ENCODE results near the gene A4GALT.

Gene A4GALT

GRCh38 chr22:42720263-42721044 lies at the start of gene A4GALT:
A4GALT (minus strand) TSS chr22:42720870; CDS start chr22:42693951, 26,919 bp downstream.
- Histone ChIP-seq H3K27ac (no peak within 1 kb of the TSS), H3K9me3 (no peaks in the 10 kb centered on the region), H3K36me3 (no peaks in the 10 kb centered on the region), H3K27me3 (peaks cover 72% of the 10 kb centered on the region), H3K4me3 (peak within 1 kb of the TSS; percentile 63), H3K9ac (peak within 1 kb of the TSS; percentile 29; the same call in 1 of the 2 replicates), H3K4me2 (peak within 1 kb of the TSS; percentile 94), H4K20me1 (peaks cover 27% of the 10 kb centered on the region), H3K4me1 (peaks cover 60% of the 10 kb centered on the region)
- TF ChIP-seq Cebpa-rat (IDR thresholded peaks at IDR 0.05): no peak

GRCh38 chr22:42770448-42770726 lies 49.7 kb upstream of the A4GALT start:
- no peak for TF ChIP-seq Cebpa-rat (IDR thresholded peaks at IDR 0.05)
- H3K9me3 ChIP-seq: no peaks in the 10 kb centered on the region
- H4K20me1 ChIP-seq: no peaks in the 10 kb centered on the region
- H3K27me3 ChIP-seq: no peaks in the 10 kb centered on the region
- no peak overlapping the region for H3K4me3 ChIP-seq
- H3K36me3 ChIP-seq: no peaks in the 10 kb centered on the region
- H3K4me1 ChIP-seq: peaks cover 58% of the 10 kb centered on the region
- H3K9ac ChIP-seq: no peak overlapping the region
- H3K4me2 ChIP-seq: peak overlapping the region; percentile 75
- no peak overlapping the region for H3K27ac ChIP-seq

GRCh38 chr22:42769574-42770447 lies 49.1 kb upstream of the A4GALT start:
- H3K4me2 ChIP-seq: peak overlapping the region; percentile 75

GRCh38 chr22:42769238-42769573 lies 48.5 kb upstream of the A4GALT start:
- no peaks in the 10 kb centered on the region for H3K9me3 ChIP-seq
- peak overlapping the region; percentile 46; the same call in 1 of the 2 replicates for H3K27ac ChIP-seq
- H4K20me1 ChIP-seq: no peaks in the 10 kb centered on the region
- no peak overlapping the region for H3K4me3 ChIP-seq
- H3K4me1 ChIP-seq: peaks cover 69% of the 10 kb centered on the region
- no peak for TF ChIP-seq Cebpa-rat (IDR thresholded peaks at IDR 0.05)
- H3K27me3 ChIP-seq: no peaks in the 10 kb centered on the region
- H3K4me2 ChIP-seq: peak overlapping the region; percentile 75
- no peaks in the 10 kb centered on the region for H3K36me3 ChIP-seq
- H3K9ac ChIP-seq: no peak overlapping the region

More at GRCh38 chr22:42769574-42770447, 49.1 kb upstream of the A4GALT start:
- H3K9ac ChIP-seq: no peak overlapping the region
- H3K27ac ChIP-seq: peak overlapping the region; percentile 46; the same call in 1 of the 2 replicates
- no peaks in the 10 kb centered on the region for H3K36me3 ChIP-seq
- no peaks in the 10 kb centered on the region for H4K20me1 ChIP-seq
- H3K9me3 ChIP-seq: no peaks in the 10 kb centered on the region
- H3K4me3 ChIP-seq: no peak overlapping the region
- H3K27me3 ChIP-seq: no peaks in the 10 kb centered on the region
- no peak for TF ChIP-seq Cebpa-rat (IDR thresholded peaks at IDR 0.05)
- H3K4me1 ChIP-seq: peaks cover 64% of the 10 kb centered on the region

- no peak overlapping the region for H3K4me3 ChIP-seq
- peaks cover 68% of the 10 kb centered on the region for H3K4me1 ChIP-seq
- TF ChIP-seq Cebpa-rat (IDR thresholded peaks at IDR 0.05): no peak
- no peaks in the 10 kb centered on the region for H4K20me1 ChIP-seq
- no peaks in the 10 kb centered on the region for H3K27me3 ChIP-seq
- no peak overlapping the region for H3K27ac ChIP-seq
- no peaks in the 10 kb centered on the region for H3K9me3 ChIP-seq
- no peak overlapping the region for H3K4me2 ChIP-seq
- no peaks in the 10 kb centered on the region for H3K36me3 ChIP-seq
- H3K9ac ChIP-seq: no peak overlapping the region
These were observed 47.8 kb upstream of the A4GALT start for GRCh38 chr22:42768385-42769035.

DNA sequence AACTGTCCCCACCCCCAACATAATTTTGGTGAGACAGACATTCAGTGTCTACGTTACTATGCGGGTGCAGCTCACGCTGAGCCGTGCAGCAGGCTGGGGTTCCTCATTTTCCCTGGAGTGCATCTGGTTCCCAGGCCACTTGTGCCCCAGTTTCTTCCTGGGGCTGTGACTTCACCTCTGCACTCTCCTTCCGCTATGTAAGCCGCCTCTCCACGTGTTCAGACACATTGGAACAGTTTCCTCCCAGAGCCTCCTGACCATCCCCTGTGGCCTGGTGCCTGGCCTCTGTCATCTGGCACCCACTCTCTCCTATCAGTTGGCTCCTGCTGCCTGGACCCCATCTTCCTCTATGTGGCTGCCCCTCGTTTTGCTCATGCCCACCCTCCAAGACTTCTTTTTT lies 46.2 kb upstream of the A4GALT start:
- H3K36me3 ChIP-seq: no peaks in the 10 kb centered on the region
- TF ChIP-seq Cebpa-rat (IDR thresholded peaks at IDR 0.05): no peak
- no peak overlapping the region for H3K9ac ChIP-seq
- H4K20me1 ChIP-seq: no peaks in the 10 kb centered on the region
- no peaks in the 10 kb centered on the region for H3K9me3 ChIP-seq
- H3K27ac ChIP-seq: no peak overlapping the region
- H3K27me3 ChIP-seq: no peaks in the 10 kb centered on the region
- peak overlapping the region; percentile 24; the same call in 1 of the 2 replicates for H3K4me2 ChIP-seq
- H3K4me3 ChIP-seq: no peak overlapping the region
- H3K4me1 ChIP-seq: peaks cover 56% of the 10 kb centered on the region

DNA sequence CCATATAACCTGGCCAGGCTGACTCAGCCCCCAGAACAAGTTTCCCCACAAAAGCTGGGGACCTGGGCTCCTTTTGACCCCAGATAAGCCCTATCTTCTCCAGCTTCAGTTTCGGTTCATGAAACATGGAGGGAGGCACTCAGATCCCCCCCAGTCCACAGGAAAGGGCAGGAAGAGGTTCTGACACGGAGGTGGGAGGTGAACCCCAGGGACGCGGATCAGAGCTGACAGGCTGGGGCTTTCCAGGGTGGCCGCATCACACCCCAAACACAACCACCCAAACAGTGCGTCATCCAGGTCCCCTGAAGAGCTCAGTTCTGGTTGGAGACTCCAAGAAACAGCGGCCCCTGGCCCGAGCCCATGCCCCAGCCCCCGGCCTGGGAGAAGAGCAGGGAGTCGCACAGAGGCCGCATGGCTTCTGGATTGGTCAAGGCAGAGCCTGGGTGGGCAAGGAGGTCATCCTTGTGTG lies 44.3 kb upstream of the A4GALT start:
- TF ChIP-seq Cebpa-rat (IDR thresholded peaks at IDR 0.05): no peak
- H3K4me3 ChIP-seq: no peak overlapping the region

GRCh38 chr22:42763965-42764480 lies 43.4 kb upstream of the A4GALT start:
- Histone ChIP-seq H4K20me1 (no peaks in the 10 kb centered on the region), H3K9ac (no peak overlapping the region), H3K9me3 (no peaks in the 10 kb centered on the region), H3K36me3 (no peaks in the 10 kb centered on the region), H3K27ac (no peak overlapping the region), H3K4me2 (no peak overlapping the region), H3K27me3 (no peaks in the 10 kb centered on the region), H3K4me1 (peaks cover 40% of the 10 kb centered on the region), H3K4me3 (no peak overlapping the region)
- TF ChIP-seq Cebpa-rat (IDR thresholded peaks at IDR 0.05): no peak

More for the DNA sequence above, 44.3 kb upstream of the A4GALT start:
- Histone ChIP-seq H4K20me1 (no peaks in the 10 kb centered on the region), H3K4me1 (peaks cover 49% of the 10 kb centered on the region), H3K27me3 (no peaks in the 10 kb centered on the region), H3K27ac (no peak overlapping the region), H3K36me3 (no peaks in the 10 kb centered on the region), H3K4me2 (peak overlapping the region; percentile 17), H3K9me3 (no peaks in the 10 kb centered on the region), H3K9ac (no peak overlapping the region)

DNA sequence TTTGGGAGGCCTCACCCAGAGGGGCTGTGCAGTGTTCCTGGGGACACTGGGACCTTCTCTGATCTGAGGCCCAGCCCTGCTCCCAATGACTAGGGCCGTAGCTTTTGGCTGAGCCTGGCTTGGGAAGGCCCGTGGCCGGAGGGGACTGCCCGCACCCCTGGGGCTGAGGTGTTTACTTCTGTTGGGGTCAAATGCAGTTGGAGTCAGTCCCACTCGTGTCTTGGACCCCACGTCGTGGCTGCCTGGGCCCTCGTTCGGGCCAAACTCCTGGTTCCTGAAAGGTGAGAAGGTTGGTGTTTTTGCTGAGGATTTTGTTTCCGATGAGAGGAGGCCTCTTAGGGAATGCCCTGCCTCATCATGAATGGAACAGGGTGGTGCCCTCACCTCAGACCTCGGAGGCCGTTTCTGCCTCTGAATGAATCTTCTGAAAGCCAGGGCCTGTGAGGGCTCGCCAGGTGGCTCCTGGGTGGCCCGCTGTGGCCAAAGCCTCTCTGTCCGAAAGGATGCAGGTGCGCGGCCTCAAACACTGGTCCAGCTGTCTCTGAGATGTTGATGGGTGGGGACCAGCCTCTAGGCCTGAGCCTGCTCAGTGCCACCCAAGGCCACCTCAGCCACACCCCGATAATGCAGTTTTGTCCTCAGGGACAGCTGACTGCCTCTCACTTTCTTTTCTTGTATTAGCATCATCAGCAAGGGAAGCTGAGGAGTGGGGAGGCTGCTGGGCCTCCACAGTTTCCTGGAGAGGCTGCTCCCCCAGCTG lies 40.3 kb upstream of the A4GALT start:
- Histone ChIP-seq H3K27me3 (no peaks in the 10 kb centered on the region), H3K27ac (no peak overlapping the region), H3K9me3 (no peaks in the 10 kb centered on the region), H3K4me1 (peaks cover 32% of the 10 kb centered on the region), H3K9ac (no peak overlapping the region), H4K20me1 (no peaks in the 10 kb centered on the region), H3K36me3 (no peaks in the 10 kb centered on the region), H3K4me2 (peak overlapping the region; percentile 13; the same call in 1 of the 2 replicates), H3K4me3 (no peak overlapping the region)
- TF ChIP-seq Cebpa-rat (IDR thresholded peaks at IDR 0.05): no peak

All from BLaER1 (cell line).